Measurements from ENCODE around the gene TOP1. TPM values are rescaled to one million over a fixed set of nuclear protein-coding genes. Genes with fewer than 3 reads are reported as not detected.
A peak's percentile ranks its signal among the peaks of the same experiment; 100 is the strongest.

TOP1 gene
- total and polyA plus RNA-seq, 2 donors from 2014 or later = 23.4 to 49.9 TPM

- peaks cover 6 to 11% (median 7%) of the 10 kb centered on the region in 3 donors for H3K36me3 ChIP-seq (ENCODE audit: control insufficient read depth in 2 of 3, insufficient read depth in 3 of 3, low read length in 3 of 3)
- TF ChIP-seq CTCF (IDR thresholded peaks at IDR 0.05; ENCODE audit: borderline replicate concordance, extremely low read depth, insufficient read depth) = no peak
- H3K4me1 ChIP-seq (ENCODE audit: control insufficient read depth in 2 of 3, insufficient read depth in 2 of 3, low read depth in 1 of 3, low read length in 3 of 3) = peaks cover 0 to 12% (median 8%) of the 10 kb centered on the region in 3 donors
- DNase-seq (peak in 1 of 5 donors; percentile 40), FAIRE-seq (no peak)
- H3K9me3 ChIP-seq (ENCODE audit: control insufficient read depth in 2 of 3, insufficient read depth in 1 of 3, low read length in 3 of 3) = no peaks in the 10 kb centered on the region
- no peaks in the 10 kb centered on the region for H3K27me3 ChIP-seq (ENCODE audit: control insufficient read depth, insufficient read depth, low read length)
- intact Hi-C loops (cut with DNase I) = no loop called here
- no peak overlapping the region for H3K4me3 ChIP-seq (ENCODE audit: low read length in 3 of 3)
- no peak overlapping the region for H3K9ac ChIP-seq (ENCODE audit: low read length in 3 of 3)
- no peak overlapping the region for H3K27ac ChIP-seq (ENCODE audit: low read depth in 2 of 2, low read length in 2 of 2)
These were observed 29.5 kb downstream of the TOP1 start for GRCh38 chr20:41057999-41058673.

GRCh38 chr20:41058674-41059635 is 30.3 kb downstream of the TOP1 start:
- intact Hi-C loops (cut with DNase I) = no loop called here
- H3K27ac ChIP-seq (ENCODE audit: low read depth in 2 of 2, low read length in 2 of 2) = no peak overlapping the region
- H3K36me3 ChIP-seq (ENCODE audit: control insufficient read depth in 2 of 3, insufficient read depth in 3 of 3, low read length in 3 of 3) = peaks cover 6 to 13% (median 7%) of the 10 kb centered on the region in 3 donors
- H3K9me3 ChIP-seq (ENCODE audit: control insufficient read depth in 2 of 3, insufficient read depth in 1 of 3, low read length in 3 of 3) = no peaks in the 10 kb centered on the region
- no peak overlapping the region for H3K9ac ChIP-seq (ENCODE audit: low read length in 3 of 3)
- no peak for FAIRE-seq
- H3K27me3 ChIP-seq (ENCODE audit: control insufficient read depth, insufficient read depth, low read length) = no peaks in the 10 kb centered on the region
- no peak for DNase-seq
- TF ChIP-seq CTCF (IDR thresholded peaks at IDR 0.05; ENCODE audit: borderline replicate concordance, extremely low read depth, insufficient read depth) = no peak
- H3K4me1 ChIP-seq (ENCODE audit: control insufficient read depth in 2 of 3, insufficient read depth in 2 of 3, low read depth in 1 of 3, low read length in 3 of 3) = peaks cover 0 to 8% (median 6%) of the 10 kb centered on the region in 3 donors
- no peak overlapping the region for H3K4me3 ChIP-seq (ENCODE audit: low read length in 3 of 3)

GRCh38 chr20:41061155-41061554 is 32.5 kb downstream of the TOP1 start:
- H3K27ac ChIP-seq (ENCODE audit: low read depth in 2 of 2, low read length in 2 of 2) = no peak overlapping the region
- DNase-seq = no peak
- H3K4me3 ChIP-seq (ENCODE audit: low read length in 3 of 3) = no peak overlapping the region
- no peaks in the 10 kb centered on the region for H3K27me3 ChIP-seq (ENCODE audit: control insufficient read depth, insufficient read depth, low read length)
- no peak for FAIRE-seq
- intact Hi-C loops (cut with DNase I) = no loop called here
- no peaks in the 10 kb centered on the region for H3K9me3 ChIP-seq (ENCODE audit: control insufficient read depth in 2 of 3, insufficient read depth in 1 of 3, low read length in 3 of 3)
- TF ChIP-seq CTCF (IDR thresholded peaks at IDR 0.05; ENCODE audit: borderline replicate concordance, extremely low read depth, insufficient read depth) = no peak
- no peak overlapping the region for H3K9ac ChIP-seq (ENCODE audit: low read length in 3 of 3)
- H3K36me3 ChIP-seq (ENCODE audit: control insufficient read depth in 2 of 3, insufficient read depth in 3 of 3, low read length in 3 of 3) = peaks cover 7 to 13% (median 9%) of the 10 kb centered on the region in 3 donors
- H3K4me1 ChIP-seq (ENCODE audit: control insufficient read depth in 2 of 3, insufficient read depth in 2 of 3, low read depth in 1 of 3, low read length in 3 of 3) = peaks cover 0 to 8% (median 0%) of the 10 kb centered on the region in 3 donors
